ENCODE data around the gene U2AF2. TPM values are rescaled to one million over a fixed set of nuclear protein-coding genes. Genes with fewer than 3 reads are reported as not detected.

U2AF2 gene
- polyA plus RNA-seq, 4 donors = 146 to 227 (median 159) TPM

- no peak for DNase-seq (ENCODE audit: low read depth in 4 of 4, low spot score in 3 of 4)
These were observed 33.6 kb upstream of the U2AF2 start for GRCh38 chr19:55621205-55621672.

DNA sequence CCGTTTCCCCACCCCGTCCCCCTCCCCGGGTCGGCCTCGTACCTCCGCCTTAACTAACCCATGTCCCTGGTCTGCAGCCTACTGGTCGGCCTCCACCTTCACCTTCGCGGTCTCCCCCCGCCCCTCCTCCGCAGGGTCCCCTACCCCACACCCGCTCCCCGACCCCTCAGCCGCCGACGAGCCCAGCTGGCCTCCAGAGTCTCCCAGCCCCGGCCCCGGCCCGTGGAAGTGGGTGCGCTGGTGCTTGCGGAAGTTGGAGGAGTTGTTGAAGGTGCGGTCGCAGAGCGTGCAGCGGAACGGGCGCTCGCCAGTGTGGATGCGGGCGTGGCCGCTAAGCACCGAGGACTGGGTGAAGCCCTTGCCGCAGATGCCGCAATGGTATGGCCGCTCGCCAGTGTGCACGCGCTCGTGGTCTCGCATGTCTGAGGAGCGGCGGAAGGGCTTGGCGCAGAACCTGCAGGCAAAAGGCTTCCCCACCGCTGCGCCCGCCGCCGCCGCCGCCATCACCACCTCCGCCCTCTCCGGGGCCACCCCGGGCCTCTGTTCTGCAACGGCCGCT is 33.1 kb upstream of the U2AF2 start:
- no peak for DNase-seq (ENCODE audit: low read depth in 4 of 4, low spot score in 3 of 4)

DNA sequence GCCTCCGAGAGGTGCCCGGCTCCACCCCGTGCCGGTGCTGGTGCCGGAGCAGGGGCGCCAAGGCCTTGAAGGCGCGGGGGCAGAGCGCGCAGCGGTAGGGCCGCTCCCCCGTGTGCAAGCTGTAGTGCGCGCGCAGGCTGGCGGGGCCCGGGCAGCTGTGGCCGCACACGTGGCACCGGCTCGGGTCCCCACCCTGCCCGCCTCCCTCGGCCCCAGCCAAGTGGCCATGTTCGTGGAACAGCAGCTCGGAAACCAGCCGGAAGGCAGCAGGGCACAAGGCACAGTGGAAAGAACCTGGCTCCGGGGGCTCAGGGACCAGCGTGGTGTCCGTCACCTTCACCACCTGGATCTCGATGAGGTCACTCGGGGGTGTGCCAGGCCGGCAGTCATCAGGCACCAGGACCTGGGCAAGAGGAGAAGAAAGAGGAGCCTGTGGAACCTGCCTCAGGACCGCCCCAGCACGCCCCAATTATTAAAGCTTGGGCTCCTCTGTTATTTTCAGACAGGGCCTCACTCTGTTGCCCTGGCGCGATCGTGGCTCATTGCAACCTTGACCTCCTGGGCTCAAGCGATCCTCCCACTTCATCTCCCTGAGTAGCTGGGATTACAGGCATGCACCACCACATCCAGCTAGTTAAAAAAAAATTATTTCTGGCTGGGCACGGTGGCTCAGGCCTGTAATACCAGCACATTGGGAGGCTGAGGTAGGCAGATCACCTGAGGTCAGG is 32.4 kb upstream of the U2AF2 start:
- DNase-seq (ENCODE audit: low read depth in 4 of 4, low spot score in 3 of 4) = no peak

DNA sequence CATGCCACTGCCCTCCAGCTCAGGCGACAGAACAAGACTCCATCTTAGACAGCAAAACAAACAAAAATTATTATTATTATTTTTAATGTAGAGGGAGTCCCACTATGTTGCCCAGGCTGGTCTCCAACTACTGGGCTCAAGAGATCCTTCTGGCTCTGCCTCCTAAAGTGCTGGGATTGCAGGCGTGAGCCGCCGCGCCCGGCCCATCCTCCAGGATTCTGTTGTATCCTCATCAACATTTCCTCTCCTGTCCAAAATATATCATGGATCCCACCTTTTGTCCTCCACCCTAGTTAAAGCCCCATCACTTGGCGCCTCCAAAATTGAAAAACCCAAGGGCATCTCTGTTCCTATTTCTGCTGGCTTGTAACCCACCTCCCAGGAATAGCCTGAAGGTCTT is 31.7 kb upstream of the U2AF2 start:
- DNase-seq (ENCODE audit: low read depth in 4 of 4, low spot score in 3 of 4) = no peak

DNA sequence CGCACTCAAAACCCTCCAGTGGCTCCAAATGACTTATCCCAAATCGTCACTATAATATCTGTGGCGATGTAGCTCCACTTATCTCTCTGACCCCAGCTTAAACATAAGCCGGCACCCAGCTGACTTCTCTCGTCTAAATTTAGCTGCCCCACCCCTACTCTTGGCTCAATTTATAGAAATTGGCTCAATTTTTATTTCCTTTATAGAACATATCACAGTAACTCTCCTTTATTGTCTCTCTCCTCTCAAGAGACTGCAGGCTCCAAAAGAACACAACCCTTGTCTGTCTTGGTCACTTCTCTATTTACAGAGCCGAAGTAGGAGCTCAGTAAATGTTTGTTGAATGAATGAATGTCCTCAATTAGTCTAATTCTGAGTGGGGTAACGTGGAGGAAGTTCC is 31.3 kb upstream of the U2AF2 start:
- no peak for DNase-seq (ENCODE audit: low read depth in 4 of 4, low spot score in 3 of 4)

GRCh38 chr19:55624109-55625003 is 30.5 kb upstream of the U2AF2 start, which contains the start of gene ZNF784:
ZNF784 (minus strand) TSS chr19:55624566; CDS start chr19:55624561, 5 bp downstream.
- DNase-seq (ENCODE audit: low read depth in 4 of 4, low spot score in 3 of 4) = peak in 3 of 4 donors; percentile 84 to 90 (median 89)

DNA sequence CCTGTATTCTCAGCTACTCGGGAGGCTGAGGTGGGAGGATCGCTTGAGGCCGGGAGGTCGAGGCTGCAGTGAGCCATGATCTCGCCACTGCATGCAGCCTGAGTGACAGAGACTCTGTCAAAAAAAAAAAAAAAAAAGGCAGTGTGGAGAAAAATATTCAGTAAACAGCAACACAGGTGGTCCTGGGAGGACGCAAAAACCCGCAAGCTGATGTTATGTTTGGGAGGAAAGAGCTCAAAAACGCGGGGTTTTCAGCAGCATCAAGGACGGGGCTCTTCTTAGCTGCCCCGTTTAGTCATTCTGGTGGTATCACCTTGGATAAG is 29.9 kb upstream of the U2AF2 start:
- DNase-seq (ENCODE audit: low read depth in 4 of 4, low spot score in 3 of 4) = no peak

GRCh38 chr19:55626350-55626749 is 28.5 kb upstream of the U2AF2 start:
- no peak for DNase-seq (ENCODE audit: low read depth in 4 of 4, low spot score in 3 of 4)

- DNase-seq (ENCODE audit: low read depth in 4 of 4, low spot score in 3 of 4) = peak; percentile 75 to 83 (median 83)
These were observed 22.4 kb upstream of the U2AF2 start for GRCh38 chr19:55632463-55632834.

- no peak for DNase-seq (ENCODE audit: low read depth in 4 of 4, low spot score in 3 of 4)
These were observed 21.0 kb upstream of the U2AF2 start for GRCh38 chr19:55633861-55634260.

GRCh38 chr19:55635334-55635717 is 19.5 kb upstream of the U2AF2 start:
- no peak for DNase-seq (ENCODE audit: low read depth in 4 of 4, low spot score in 3 of 4)

DNA sequence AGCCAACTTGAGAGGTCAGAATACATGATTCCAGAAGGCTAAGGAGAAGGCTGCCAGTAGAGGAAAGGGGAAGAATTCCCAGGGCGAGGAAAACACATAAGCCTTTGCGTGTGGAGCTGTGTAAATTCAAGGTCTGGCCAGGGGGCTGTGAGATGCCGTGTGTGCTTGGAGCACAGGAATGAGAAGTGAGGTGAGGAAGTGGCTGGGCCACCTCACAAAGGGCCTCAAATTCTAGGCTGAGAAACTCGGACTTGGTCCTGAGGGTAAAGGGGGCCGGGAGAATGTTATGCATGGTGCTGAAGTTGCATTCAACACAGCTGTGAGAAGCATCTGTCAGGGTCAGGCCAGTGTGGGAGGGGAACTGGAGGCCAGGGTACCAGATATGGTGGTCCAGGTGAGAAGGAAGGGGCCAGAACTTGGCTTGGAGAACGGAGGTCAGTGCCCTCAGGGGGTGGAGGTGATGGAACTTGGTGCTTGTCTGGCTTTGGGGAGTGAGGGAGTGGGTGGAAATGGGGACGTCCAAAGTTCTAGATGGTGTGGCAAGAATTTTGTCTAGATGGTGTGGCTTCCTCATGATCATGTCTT is 18.9 kb upstream of the U2AF2 start:
- DNase-seq (ENCODE audit: low read depth in 4 of 4, low spot score in 3 of 4) = no peak

DNA sequence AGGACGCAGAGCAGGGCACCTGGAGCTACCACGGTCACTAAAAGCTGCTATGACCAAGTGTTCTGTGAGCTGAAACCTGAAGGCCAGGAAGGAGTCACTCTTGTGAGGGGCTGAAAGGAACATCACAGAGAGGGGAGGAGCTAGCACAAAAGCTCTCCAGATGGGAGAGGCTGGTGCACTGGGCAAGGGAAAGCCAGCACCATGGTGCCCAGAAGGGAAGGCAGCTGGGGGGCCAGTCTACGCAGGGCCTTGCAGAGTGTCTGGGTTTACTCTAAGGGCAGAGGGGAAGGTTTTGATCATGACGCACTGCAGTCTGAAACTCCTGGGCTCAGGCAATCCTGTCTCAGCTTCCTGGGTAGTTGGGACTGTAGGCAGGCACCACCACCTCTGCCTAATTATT is 18.1 kb upstream of the U2AF2 start:
- no peak for DNase-seq (ENCODE audit: low read depth in 4 of 4, low spot score in 3 of 4)

- DNase-seq (ENCODE audit: low read depth in 4 of 4, low spot score in 3 of 4) = no peak
These were observed 17.3 kb upstream of the U2AF2 start for GRCh38 chr19:55637534-55637933.

DNA sequence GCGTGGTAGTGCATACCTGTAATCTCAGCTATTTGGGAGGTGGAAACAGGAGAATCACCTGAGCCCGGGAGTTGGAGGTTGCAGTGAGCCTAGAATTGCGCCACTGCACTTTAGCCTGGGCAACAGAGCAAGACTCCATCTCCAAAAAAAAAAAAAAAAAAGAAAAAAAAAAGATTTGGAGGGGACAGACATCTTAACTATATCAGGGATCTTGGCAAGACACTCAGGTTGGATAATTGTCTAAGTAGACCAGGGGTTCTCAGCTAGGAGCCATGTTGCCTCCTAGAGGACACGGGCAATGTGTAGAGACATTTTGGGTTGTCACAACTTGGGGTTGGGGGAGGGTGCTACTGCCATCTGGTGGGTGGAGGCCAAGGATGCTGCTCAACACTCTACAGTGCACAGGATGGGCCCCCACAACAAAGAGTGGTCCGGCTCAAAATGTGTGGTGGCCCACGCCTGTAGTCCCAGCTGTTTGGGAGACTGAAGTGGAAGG is 15.9 kb upstream of the U2AF2 start:
- no peak for DNase-seq (ENCODE audit: low read depth in 4 of 4, low spot score in 3 of 4)

DNA sequence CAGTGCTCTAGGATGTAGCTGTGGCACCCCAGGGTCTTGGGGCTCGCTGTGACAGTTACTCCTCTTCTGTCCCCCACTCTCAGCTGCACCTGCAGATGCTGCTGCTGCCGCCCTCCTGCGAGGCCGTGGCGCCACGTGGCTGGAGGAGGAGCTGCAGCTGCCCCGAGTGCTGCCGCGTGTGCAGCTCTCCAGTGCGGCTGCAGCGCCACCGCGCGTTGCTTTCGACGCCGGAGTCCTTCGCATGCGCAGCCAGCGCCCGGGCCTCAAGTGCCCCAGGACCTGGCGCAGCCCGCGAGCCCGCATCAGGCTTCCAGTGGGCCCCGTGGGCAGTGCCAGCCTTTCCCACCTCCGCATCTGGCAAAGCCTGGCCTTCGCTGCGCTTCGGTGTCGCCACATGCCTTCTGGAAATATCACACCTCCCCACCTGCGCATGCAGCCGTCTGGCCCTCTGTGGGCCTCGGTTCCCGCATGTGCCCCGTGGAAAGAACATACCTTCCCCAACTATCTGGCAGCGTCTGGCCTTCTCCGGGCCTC is 14.7 kb upstream of the U2AF2 start:
- DNase-seq (ENCODE audit: low read depth in 4 of 4, low spot score in 3 of 4) = no peak

- DNase-seq (ENCODE audit: low read depth in 4 of 4, low spot score in 3 of 4) = no peak
These were observed 14.0 kb upstream of the U2AF2 start, which contains the start of gene ZNF580 for GRCh38 chr19:55640577-55641425. ZNF580 (plus strand) TSS chr19:55641002; CDS start chr19:55642509, 1,507 bp downstream.

- no peak for DNase-seq (ENCODE audit: low read depth in 4 of 4, low spot score in 3 of 4)
These were observed 13.2 kb upstream of the U2AF2 start for GRCh38 chr19:55641426-55642152.

Data from left renal pelvis (tissue), 4 donors.